ENCODE data around the gene PAK1IP1. TPM values are rescaled to one million over a fixed set of nuclear protein-coding genes. Genes with fewer than 3 reads are reported as not detected.
"Not testable (repeated sequence)": the region's sequence is repeated elsewhere in the genome, so short reads cannot be mapped to it uniquely, and the experiment has no call there.

Gene PAK1IP1
- total RNA-seq, 1 donor from 2014 or later = 11.2 TPM

GRCh38 chr6:10662207-10662606, 32.6 kb upstream of the PAK1IP1 start:
- H3K4me3 ChIP-seq = no peak overlapping the region
- no peaks in the 10 kb centered on the region for H3K27me3 ChIP-seq (ENCODE audit: low read depth)
- H3K4me1 ChIP-seq = no peaks in the 10 kb centered on the region
- intact Hi-C loops (cut with micrococcal nuclease) = no loop called here
- peaks cover 10% of the 10 kb centered on the region for H3K9me3 ChIP-seq (replicated peaks)
- TF ChIP-seq CTCF (IDR thresholded peaks at IDR 0.05; ENCODE audit: borderline replicate concordance) = no peak
- no peaks in the 10 kb centered on the region for H3K36me3 ChIP-seq
- no peak for DNase-seq
- H3K27ac ChIP-seq (replicated peaks) = no peak overlapping the region

GRCh38 chr6:10662742-10663141, 32.0 kb upstream of the PAK1IP1 start:
- no peak for DNase-seq
- Histone ChIP-seq H3K27me3 (ENCODE audit: low read depth) (peaks cover 3% of the 10 kb centered on the region), H3K36me3 (no peaks in the 10 kb centered on the region), H3K4me1 (no peaks in the 10 kb centered on the region), H3K9me3 (replicated peaks) (peaks cover 10% of the 10 kb centered on the region), H3K27ac (replicated peaks) (no peak overlapping the region), H3K4me3 (no peak overlapping the region)
- intact Hi-C loops (cut with micrococcal nuclease) = no loop called here
- TF ChIP-seq CTCF (IDR thresholded peaks at IDR 0.05; ENCODE audit: borderline replicate concordance) = no peak

- H3K36me3 ChIP-seq; H3K4me3 ChIP-seq; intact Hi-C loops (cut with micrococcal nuclease); H3K4me1 ChIP-seq; DNase-seq; H3K27ac ChIP-seq (replicated peaks): not testable (repeated sequence)
- peaks cover 10% of the 10 kb centered on the region for H3K9me3 ChIP-seq (replicated peaks)
- H3K27me3 ChIP-seq (ENCODE audit: low read depth) = peaks cover 11% of the 10 kb centered on the region
These were observed 29.2 kb upstream of the PAK1IP1 start for GRCh38 chr6:10665595-10665994.

GRCh38 chr6:10668126-10668917, 26.4 kb upstream of the PAK1IP1 start:
- Histone ChIP-seq H3K4me1 (no peaks in the 10 kb centered on the region), H3K4me3 (no peak overlapping the region), H3K27ac (replicated peaks) (no peak overlapping the region), H3K36me3 (no peaks in the 10 kb centered on the region), H3K27me3 (ENCODE audit: low read depth) (peaks cover 11% of the 10 kb centered on the region), H3K9me3 (replicated peaks) (peaks cover 10% of the 10 kb centered on the region)
- no peak for DNase-seq
- no peak for TF ChIP-seq CTCF (IDR thresholded peaks at IDR 0.05; ENCODE audit: borderline replicate concordance)
- intact Hi-C loops (cut with micrococcal nuclease) = no loop called here

- DNase-seq = no peak
- H3K4me1 ChIP-seq = no peaks in the 10 kb centered on the region
- no peak for TF ChIP-seq CTCF (IDR thresholded peaks at IDR 0.05; ENCODE audit: borderline replicate concordance)
- no peak overlapping the region for H3K27ac ChIP-seq (replicated peaks)
- H3K36me3 ChIP-seq = no peaks in the 10 kb centered on the region
- H3K9me3 ChIP-seq (replicated peaks) = no peaks in the 10 kb centered on the region
- intact Hi-C loops (cut with micrococcal nuclease) = no loop called here
- H3K27me3 ChIP-seq (ENCODE audit: low read depth) = no peaks in the 10 kb centered on the region
- H3K4me3 ChIP-seq = no peak overlapping the region
These were observed 18.4 kb upstream of the PAK1IP1 start for GRCh38 chr6:10676403-10676802.

- H3K36me3 ChIP-seq = no peaks in the 10 kb centered on the region
- no peaks in the 10 kb centered on the region for H3K9me3 ChIP-seq (replicated peaks)
- no peaks in the 10 kb centered on the region for H3K27me3 ChIP-seq (ENCODE audit: low read depth)
- DNase-seq = no peak
- TF ChIP-seq CTCF (IDR thresholded peaks at IDR 0.05; ENCODE audit: borderline replicate concordance) = no peak
- H3K4me3 ChIP-seq = no peak overlapping the region
- H3K27ac ChIP-seq (replicated peaks) = no peak overlapping the region
- no peaks in the 10 kb centered on the region for H3K4me1 ChIP-seq
- intact Hi-C loops (cut with micrococcal nuclease) = no loop called here
These were observed 16.3 kb upstream of the PAK1IP1 start for GRCh38 chr6:10678456-10678855.
